Hematopoietic multipotent progenitor cell treated with erythropoietin and hydrocortisone succinate and interleukin-3 and kit ligand, for 4 days (in vitro differentiated cells): ENCODE measurements around the gene IER2.

Source experiments
- DNase-seq: peaks from one replicate; pipeline ENCODE4 v3.0.0-alpha.2; 2015

IER2 gene, protein sequence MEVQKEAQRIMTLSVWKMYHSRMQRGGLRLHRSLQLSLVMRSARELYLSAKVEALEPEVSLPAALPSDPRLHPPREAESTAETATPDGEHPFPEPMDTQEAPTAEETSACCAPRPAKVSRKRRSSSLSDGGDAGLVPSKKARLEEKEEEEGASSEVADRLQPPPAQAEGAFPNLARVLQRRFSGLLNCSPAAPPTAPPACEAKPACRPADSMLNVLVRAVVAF

GRCh38 chr19:13150187-13150930 lies at the start of gene IER2, which contains the start of gene STX10:
IER2 (plus strand) TSS chr19:13150411; CDS start chr19:13153187, 2,776 bp downstream.
STX10 (minus strand) TSS chr19:13150375; CDS start chr19:13150173, 202 bp downstream.
- DNase-seq, result peak; percentile 98

DNA sequence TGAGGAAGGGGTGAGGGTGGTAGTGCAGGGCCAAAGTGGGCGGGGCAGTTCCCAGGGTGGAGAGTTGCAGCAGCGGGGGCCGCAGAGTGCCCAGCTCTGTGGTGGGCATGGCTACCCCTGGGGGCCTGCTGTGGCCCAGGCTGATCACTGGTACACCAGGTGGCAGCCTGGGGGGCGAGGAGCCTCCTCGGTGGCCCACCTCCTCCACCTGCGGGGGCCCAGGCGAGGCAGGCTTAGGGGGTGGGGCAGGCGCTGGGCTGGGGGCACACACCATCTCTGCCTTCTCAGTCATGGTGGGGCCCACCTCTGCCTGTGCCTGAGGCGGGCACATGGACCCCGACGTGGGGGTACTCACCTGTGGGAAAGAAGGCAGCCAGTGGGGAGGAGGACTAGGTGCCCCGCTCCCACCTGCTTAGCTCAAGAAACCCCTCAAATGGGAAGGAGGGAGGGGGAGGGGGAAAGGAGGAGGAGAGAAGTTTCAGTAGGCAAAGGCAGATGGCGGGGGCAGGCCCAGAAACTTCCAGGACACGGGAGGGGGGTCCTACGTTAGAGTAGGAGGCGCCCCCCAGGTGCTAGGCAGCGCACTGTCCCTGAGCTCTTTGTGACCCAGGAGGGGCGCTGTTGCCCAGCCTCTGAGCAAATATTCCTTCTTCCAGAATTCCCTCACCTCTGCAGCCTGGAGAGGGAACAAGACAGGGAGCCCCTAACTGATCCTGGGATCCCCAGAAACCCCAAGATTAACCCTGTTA lies 49.2 kb upstream of the IER2 start:
- DNase-seq, result peak; percentile 80

GRCh38 chr19:13101590-13102415 lies 48.4 kb upstream of the IER2 start:
- DNase-seq, result peak; percentile 49

- DNase-seq, result no peak
Measured at GRCh38 chr19:13102416-13102665, 47.9 kb upstream of the IER2 start.

- DNase-seq, result peak; percentile 99
Measured at GRCh38 chr19:13102666-13103580, 47.3 kb upstream of the IER2 start, which contains the start of gene LYL1. LYL1 (minus strand) TSS chr19:13102858; CDS start chr19:13101171, 1,687 bp downstream.

DNA sequence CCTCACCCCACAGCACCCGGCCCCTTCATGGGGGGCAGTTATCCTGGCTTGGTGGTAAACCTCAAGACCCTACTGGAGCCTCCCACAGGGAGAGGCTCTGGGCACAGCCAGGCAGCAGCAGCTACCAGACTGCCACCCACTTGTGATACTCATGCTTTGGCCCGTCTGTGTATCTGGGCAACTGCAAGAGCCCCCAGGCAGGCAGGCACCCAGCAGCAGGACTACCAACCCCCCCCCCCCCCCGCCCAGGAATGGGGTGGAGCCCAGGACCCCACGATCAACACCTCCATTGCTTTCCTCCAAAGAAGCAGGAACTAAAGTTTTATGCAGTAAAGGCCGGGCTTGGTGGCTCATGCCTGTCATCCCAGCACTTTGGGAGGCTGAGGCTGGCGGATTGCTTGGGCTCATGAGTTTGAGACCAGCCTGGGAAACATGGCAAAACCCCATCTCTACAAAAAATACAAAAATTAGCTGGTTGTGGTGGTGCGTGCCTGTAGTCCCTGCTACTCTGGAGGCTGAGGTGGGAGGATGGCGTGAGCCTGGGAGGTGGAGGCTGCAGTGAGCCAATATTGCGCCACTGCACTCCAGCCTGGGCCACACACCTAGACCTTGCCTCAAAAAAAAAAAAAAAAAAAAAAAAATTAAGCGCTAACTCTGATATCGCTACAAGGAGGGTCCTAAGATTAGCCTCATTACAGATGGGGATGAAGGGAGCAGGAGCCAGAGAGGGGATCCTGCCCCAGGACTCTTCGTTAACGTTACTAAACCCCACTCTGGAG lies 46.4 kb upstream of the IER2 start:
- DNase-seq, result peak; percentile 89

DNA sequence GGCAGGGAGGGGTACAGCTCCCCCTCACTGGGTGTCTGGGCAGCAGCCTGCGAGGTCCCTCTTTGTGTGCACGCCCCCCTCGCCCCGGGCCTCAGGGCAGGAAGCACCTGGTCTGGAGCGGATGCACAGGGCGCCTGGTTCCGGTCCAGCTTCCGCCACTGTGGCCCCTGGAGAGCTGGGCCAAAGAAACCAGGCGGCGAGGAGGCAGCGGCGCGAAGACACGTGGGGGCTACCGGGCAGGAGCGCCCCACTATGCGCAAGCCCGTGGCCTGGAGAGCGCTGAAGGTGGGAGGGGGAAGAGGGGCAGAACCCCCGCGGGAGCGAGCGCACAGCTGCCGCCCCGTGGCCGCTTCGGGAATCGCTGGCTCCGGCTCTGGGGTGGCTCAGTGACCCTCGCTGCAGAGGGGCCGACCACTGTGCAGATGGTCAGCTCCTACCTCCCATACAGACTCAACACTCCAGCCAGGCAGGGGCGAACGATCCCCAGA lies 45.8 kb upstream of the IER2 start:
- DNase-seq, result peak; percentile 96

DNA sequence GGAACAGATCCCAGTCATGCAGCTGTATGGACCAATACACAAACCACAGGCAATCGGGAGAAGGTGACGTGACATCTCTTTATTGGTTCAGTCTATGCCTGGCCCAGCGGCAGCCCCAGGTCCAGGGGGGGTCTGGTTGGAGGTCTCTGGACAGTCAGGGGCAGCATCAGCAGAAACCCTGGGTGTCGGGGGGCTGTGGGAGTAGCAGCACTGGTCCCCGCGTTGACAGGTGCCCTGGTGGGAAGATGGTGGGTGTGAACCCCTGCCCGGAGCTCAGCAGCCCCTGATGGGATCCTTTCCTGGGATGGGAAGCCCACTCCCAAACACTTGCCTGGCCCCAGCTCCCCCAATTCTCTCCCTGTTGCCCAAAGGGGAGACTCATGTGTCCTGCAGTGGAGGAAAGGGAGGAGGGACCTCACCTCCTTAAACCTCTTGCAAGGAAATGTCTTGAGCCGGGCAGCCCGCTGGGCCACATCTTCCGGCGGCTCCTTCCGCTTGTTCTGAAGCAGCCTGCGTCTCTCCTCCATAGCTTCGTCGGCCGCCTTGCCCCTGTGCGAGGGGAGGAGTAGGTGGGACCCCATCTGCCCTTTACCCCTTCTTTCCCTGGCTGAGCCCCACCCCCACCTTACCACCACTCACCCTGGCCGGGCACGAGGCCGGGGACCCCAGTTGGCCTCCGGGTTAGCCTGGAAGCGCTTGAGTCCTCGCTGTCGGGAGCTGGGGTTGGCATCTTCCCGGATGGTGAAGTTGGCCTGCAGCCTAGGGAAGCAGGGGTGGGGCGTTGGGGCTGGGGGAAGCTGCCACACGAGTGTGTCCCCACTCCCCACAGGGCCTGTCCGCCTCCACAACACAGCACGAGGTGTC lies 45.1 kb upstream of the IER2 start:
- DNase-seq, result peak; percentile 78

DNA sequence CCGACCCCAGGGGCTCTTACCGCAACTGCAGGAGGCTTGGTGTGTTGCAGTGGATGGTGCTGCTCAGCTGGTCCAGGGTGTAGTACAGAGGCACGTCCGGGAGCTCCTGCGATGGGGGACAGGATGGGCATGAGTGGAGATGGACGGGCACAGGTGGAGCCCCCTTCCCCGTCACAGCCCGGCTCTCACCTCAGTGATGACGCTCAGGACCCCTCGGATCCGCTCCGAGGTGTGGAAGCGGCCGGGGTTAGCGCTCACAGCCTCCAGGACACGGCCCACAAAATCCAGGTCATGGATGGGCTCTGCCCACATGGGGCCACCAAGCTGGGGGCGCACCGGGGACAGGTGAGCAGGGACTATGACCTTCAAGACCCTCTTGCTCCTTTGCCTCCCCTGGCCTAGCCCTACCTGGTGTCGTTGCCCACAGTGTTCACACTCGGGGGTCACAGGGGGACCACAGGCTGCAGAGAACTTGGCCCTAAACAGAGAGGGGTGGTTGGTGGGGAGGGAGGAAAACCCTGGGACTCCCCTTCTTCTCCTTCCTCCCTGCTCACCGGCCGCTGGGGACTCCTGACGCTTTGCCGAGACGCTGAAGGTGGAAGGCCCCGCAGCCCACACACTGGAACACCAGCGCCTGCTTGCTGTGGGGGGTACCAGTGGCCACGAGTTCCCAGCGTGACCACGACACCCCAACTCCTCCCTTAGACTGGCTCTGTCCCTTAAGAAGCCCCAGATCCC lies 40.7 kb upstream of the IER2 start:
- no peak for DNase-seq

DNA sequence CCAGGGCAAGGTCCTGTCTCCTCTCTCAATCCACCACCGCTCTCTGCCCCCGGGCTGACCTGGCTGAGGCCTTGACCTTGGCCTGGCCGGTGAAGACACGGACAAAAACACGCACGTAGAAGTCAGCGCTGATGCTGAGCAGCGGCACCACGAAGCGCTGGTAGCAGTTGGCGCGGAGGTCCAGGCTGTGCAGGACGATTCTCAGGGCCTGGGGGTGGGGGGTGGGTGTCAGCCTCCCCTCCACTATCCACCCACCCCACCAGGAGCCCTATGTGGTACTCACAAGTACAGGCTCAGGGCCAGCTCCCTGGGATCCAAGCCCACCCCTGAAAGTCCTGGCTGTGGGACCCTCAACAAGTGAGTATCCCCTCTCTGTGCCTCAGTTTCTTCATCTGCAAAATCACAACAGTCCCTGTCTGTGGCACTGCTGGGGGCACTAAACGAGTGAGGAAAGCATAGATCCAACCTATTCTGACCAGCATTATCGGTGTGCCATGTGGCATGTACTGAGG lies 40.1 kb upstream of the IER2 start:
- no peak for DNase-seq

DNA sequence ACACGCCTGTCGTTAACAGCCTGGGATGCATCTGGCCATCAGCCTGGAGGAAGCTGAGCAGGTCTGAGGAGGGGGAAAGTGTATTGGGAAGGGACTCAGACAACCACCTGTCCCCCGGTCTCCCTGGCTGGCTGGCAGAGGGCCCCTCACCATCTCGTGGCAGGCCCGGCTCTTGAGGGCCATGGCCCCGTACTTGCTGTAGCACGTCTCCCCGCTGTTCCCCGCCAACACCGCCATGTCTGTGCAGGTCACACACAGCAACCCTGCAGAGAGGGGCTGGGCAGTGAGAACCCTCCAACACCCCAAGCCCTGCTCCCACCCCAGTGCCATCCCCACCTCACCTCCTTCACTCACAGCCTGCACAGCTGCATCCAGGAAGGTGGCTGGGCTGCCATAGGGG lies 37.7 kb upstream of the IER2 start:
- no peak for DNase-seq

GRCh38 chr19:13115936-13116281 lies 34.3 kb upstream of the IER2 start:
- no peak for DNase-seq

DNA sequence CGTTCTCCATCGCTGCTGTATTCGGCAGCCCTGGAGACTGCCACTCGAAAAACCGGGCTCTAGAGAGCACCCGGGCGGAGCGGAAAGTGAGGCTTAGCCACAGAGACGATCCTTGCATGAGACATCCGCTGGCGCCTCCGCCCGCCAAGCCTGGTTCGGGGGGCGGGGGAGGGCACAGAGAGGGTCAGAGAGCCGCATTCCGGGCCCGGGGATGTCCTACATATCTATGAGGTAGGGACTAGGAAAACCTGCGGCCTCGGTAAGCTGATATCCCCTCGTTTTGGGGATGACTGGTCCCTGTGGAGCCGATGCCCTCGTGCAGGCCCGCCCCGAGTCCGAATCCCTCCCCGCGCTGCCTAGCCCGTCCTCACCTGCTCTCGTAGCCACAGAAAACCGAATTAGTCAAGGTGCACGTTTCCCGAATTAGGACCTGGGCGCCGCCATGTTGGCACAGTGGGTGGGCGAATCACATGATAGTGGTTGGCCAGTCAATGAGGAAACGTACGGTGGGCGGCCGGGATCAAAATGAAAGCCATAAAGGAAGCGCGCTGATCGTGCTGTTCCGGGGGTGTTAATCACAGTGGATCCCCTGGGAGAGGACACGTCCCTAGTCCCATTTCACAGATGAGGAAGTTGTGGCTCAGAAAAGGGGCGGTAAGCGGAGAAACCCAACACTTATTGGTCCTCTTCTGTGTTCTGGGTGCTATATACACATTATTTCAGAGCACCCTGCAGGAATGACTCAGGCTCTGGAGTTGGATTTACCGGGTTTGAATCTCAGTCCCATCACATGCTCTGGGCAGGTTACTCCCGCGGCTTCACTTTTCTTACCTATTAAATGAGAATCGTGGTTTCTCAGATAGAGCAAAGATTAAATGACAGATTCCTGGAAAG lies 33.7 kb upstream of the IER2 start, which contains the start of gene TRMT1:
TRMT1 (minus strand) TSS at position 459 of the 894 bp plus-strand sequence; CDS start at position 118, 341 bp downstream.
- peak; percentile 98 for DNase-seq

GRCh38 chr19:13117176-13117771 lies 32.9 kb upstream of the IER2 start:
- peak; percentile 35 for DNase-seq

- DNase-seq, result peak; percentile 96
Measured at GRCh38 chr19:13117772-13118423, 32.3 kb upstream of the IER2 start, which contains the start of gene NACC1. NACC1 (plus strand) TSS chr19:13118264; CDS start chr19:13135208, 16,944 bp downstream.

GRCh38 chr19:13118424-13119193 lies 31.6 kb upstream of the IER2 start:
- DNase-seq, result peak; percentile 77
